ENCODE data around the gene BARX1. TPM values are rescaled to one million over a fixed set of nuclear protein-coding genes. Genes with fewer than 3 reads are reported as not detected.

The BARX1 gene
- total RNA-seq, 2 donors from 2014 or later, result 0.38 to 1.7 TPM

- Mint-ChIP-seq H3K36me3 (ENCODE audit: insufficient read depth in 2 of 2) (no peaks in the 10 kb centered on the region), H3K27ac (no peak overlapping the region), H3K4me3 (no peak overlapping the region), H3K9me3 (no peaks in the 10 kb centered on the region), H3K4me1 (ENCODE audit: low read depth) (peaks cover 7% of the 10 kb centered on the region), H3K27me3 (ENCODE audit: low read depth) (peaks cover under 1% of the 10 kb centered on the region)
- no peak for ATAC-seq (replicated peaks in 1 of 2)
- no peak for DNase-seq
These were observed 52.1 kb downstream of the BARX1 start for GRCh38 chr9:93902780-93903655.

GRCh38 chr9:93902051-93902779, 52.9 kb downstream of the BARX1 start:
- Mint-ChIP-seq H3K27me3 (ENCODE audit: low read depth) (no peaks in the 10 kb centered on the region), H3K4me3 (no peak overlapping the region), H3K36me3 (ENCODE audit: insufficient read depth in 2 of 2) (no peaks in the 10 kb centered on the region), H3K4me1 (ENCODE audit: low read depth) (peaks cover 14% of the 10 kb centered on the region), H3K9me3 (no peaks in the 10 kb centered on the region), H3K27ac (no peak overlapping the region)
- ATAC-seq (replicated peaks in 1 of 2) (no peak), DNase-seq (no peak)

Other genes with a start within 250 kb of the BARX1 start
- gene PTPDC1, start 129.1 kb upstream of the BARX1 start, total RNA-seq, result 1 to 10 TPM; 9.2 to 10.0 TPM